CD1c-positive myeloid dendritic cell (primary cell): ENCODE results near the gene CRYGN.
A peak's percentile ranks its signal among the peaks of the same experiment; 100 is the strongest.

Source experiments
- DNase-seq: peaks from one replicate; pipeline ENCODE4 v3.0.0-alpha.2; 2016; ENCODE audit errors: extremely low spot score

The CRYGN gene

GRCh38 chr7:151439855-151440798 lies at the start of gene CRYGN:
Gene CRYGN, minus strand, starts transcription at chr7:151440141. Its CDS starts 224 bp downstream, at chr7:151439917.
- DNase-seq = no peak

GRCh38 chr7:151489498-151489897 lies 49.6 kb upstream of the CRYGN start:
- no peak for DNase-seq

- no peak for DNase-seq
Observed at GRCh38 chr7:151488096-151488495, 48.2 kb upstream of the CRYGN start.

GRCh38 chr7:151487228-151487627 lies 47.3 kb upstream of the CRYGN start:
- DNase-seq = no peak

- DNase-seq = no peak
Observed at GRCh38 chr7:151486074-151486473, 46.1 kb upstream of the CRYGN start.

GRCh38 chr7:151484971-151485707 lies 45.2 kb upstream of the CRYGN start:
- DNase-seq = peak; percentile 69

GRCh38 chr7:151483711-151483983 lies 43.7 kb upstream of the CRYGN start:
- no peak for DNase-seq

- no peak for DNase-seq
Observed at GRCh38 chr7:151482883-151483710, 43.2 kb upstream of the CRYGN start.

- DNase-seq = no peak
Observed at GRCh38 chr7:151481650-151482505, 41.9 kb upstream of the CRYGN start.

GRCh38 chr7:151477867-151478266 lies 37.9 kb upstream of the CRYGN start:
- DNase-seq = no peak

- no peak for DNase-seq
Observed at GRCh38 chr7:151472644-151473380, 32.9 kb upstream of the CRYGN start.

- no peak for DNase-seq
Observed at GRCh38 chr7:151470711-151471110, 30.8 kb upstream of the CRYGN start.

- no peak for DNase-seq
Observed at GRCh38 chr7:151469281-151469680, 29.3 kb upstream of the CRYGN start.

- no peak for DNase-seq
Observed at GRCh38 chr7:151468217-151469018, 28.5 kb upstream of the CRYGN start.

- DNase-seq = no peak
Observed at GRCh38 chr7:151465169-151465568, 25.2 kb upstream of the CRYGN start.

GRCh38 chr7:151462306-151462779 lies 22.4 kb upstream of the CRYGN start:
- no peak for DNase-seq

GRCh38 chr7:151461942-151462230 lies 21.9 kb upstream of the CRYGN start:
- DNase-seq = no peak

GRCh38 chr7:151461096-151461941 lies 21.4 kb upstream of the CRYGN start:
- no peak for DNase-seq

GRCh38 chr7:151460474-151460855 lies 20.5 kb upstream of the CRYGN start:
- DNase-seq = no peak
